GM10266 (cell line): ENCODE data around the gene IKZF3.
A peak's percentile ranks its signal among the peaks of the same experiment; 100 is the strongest.

ENCODE experiments used
- DNase-seq: peaks from one replicate; pipeline ENCODE4 v3.0.0; 2012; ENCODE audit errors: extremely low spot score
- TF ChIP-seq, protein P1 (sequence below): IDR thresholded peaks from 2 replicates; pipeline ENCODE4 v1.5.1; 2012; ENCODE audit warnings: mild to moderate bottlenecking, low read depth; ENCODE audit not compliant: control insufficient read depth, insufficient read depth; ENCODE audit errors: missing control alignments

The IKZF3 gene

GRCh38 chr17:39754958-39755553, 109.1 kb downstream of the IKZF3 start:
- no peak for DNase-seq
- TF ChIP-seq, protein P1, sequence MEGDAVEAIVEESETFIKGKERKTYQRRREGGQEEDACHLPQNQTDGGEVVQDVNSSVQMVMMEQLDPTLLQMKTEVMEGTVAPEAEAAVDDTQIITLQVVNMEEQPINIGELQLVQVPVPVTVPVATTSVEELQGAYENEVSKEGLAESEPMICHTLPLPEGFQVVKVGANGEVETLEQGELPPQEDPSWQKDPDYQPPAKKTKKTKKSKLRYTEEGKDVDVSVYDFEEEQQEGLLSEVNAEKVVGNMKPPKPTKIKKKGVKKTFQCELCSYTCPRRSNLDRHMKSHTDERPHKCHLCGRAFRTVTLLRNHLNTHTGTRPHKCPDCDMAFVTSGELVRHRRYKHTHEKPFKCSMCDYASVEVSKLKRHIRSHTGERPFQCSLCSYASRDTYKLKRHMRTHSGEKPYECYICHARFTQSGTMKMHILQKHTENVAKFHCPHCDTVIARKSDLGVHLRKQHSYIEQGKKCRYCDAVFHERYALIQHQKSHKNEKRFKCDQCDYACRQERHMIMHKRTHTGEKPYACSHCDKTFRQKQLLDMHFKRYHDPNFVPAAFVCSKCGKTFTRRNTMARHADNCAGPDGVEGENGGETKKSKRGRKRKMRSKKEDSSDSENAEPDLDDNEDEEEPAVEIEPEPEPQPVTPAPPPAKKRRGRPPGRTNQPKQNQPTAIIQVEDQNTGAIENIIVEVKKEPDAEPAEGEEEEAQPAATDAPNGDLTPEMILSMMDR: no peak

DNA sequence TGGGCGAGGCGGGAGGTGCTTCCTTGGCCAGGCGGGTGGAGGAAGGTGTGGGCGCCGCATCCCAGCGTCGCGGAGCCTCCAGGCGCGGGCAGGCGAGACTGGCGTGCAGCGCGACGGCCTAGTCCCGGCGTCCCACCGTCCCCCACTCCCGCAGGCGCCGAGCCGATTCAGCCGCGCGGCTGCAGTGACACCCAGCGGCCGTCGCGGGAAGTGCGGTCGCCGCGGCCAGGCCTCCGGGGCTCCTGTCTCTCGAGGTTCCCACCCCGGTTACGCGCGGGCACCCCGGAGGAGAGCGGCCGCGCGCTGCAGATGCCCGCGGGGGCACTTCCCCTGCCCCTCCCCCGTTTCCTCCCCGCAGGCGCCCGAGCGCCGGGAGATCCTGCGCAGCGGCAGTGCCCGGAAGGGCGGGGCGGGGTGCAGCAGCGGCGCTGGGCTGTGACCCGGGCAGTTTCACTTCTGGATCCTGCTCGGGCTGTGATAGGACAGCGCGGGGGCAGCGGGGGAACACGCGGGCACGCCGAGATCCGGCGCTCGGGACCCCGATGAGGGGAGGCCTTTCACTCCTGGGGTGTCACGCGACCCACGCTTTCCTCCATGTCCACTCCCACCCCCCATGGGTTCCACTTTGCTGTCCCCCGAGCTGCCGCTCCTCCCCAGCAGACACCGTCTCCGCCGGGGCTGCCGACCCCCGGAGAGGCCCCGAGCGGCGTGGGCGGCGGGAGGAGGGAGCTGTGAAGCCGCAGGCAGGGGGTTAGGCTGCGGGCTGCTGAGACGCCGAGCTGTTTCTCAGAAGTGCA, 109.8 kb downstream of the IKZF3 start:
- peak; percentile 97 for DNase-seq
- TF ChIP-seq, protein P1: peak; percentile 97

DNA sequence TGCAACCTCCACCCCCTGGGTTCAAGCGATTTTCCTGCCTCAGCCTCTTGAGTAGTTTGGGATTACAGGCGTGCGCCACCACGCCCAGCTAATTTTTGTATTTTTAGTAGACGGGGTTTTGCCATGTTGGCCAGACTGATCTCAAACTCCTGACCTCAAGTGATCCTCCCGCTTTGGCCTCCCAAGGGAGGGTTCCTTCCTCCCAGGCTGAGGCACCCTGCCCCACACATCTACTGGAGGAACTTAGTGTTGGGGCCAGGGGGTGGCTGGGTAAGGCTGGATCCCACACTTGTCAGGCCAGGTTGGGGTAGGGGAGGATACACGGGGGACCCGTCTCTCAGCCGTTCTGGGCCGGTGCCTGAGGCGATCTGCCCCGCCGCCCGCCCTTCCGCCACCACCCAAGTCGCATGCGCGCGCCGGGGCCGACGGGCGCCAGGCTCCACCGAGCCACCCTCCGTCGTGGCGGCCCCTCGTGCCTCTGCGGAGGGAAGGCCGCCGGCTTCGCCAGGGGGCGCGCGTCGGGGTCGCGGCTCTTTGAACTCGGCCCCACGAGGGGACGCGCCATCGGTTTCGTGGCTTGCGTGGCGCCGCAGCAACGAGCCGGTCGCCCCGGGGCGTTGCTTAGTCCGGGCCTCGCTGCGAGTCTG, 110.5 kb downstream of the IKZF3 start:
- TF ChIP-seq, protein P1: peak; percentile 55
- DNase-seq: peak; percentile 82

DNA sequence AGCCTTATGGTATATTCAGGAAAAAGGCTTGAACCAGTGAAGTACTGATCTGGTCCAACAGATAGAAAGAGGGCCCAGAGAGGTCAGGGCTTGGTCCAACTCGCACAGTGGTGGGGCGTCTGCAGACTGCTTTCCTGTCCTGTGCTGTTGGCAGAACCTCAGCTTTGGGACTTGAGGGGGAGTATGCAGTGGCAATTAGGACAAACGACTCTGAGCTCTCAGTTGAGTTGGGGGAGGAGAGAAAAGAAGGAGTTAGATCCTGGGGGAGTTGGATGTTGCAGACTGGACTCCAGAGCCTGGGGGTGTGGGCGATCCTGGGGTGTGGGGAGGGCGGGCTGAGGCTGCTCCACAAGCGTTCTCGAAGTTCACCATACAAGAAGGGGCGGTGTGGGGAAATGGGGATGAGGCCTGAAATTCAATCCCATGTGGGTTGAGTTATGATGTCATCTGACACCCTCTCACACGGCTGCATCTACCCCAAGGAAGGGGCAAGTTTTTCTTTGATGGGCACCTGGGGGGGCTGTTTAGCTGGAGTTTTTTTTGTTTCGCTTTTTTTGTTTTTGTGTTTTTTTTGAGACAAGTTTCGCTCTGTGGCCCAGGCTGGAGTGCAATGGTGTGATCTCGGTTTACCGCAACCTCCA, 111.8 kb downstream of the IKZF3 start:
- DNase-seq: no peak
- TF ChIP-seq, protein P1: no peak

DNA sequence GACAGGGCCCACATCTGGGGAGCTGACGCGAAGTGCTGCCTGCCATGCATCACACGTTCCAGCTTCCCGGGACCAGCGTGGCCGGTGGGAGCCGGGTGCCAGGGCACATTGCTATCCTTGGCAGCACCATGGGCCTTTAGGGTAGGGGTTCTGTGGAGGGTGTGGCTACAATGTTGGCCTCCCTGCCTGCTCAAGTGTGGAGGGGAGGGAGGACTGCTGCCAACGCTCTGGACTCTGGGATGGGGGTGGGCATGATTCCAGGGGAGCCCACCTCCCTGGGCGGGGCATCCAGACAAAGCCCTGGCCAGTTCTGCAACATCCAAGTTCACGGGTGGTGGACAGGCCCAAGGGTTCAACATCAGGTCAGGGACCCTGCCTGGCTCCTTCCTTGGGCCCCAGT, 112.5 kb downstream of the IKZF3 start:
- TF ChIP-seq, protein P1: no peak
- no peak for DNase-seq

DNA sequence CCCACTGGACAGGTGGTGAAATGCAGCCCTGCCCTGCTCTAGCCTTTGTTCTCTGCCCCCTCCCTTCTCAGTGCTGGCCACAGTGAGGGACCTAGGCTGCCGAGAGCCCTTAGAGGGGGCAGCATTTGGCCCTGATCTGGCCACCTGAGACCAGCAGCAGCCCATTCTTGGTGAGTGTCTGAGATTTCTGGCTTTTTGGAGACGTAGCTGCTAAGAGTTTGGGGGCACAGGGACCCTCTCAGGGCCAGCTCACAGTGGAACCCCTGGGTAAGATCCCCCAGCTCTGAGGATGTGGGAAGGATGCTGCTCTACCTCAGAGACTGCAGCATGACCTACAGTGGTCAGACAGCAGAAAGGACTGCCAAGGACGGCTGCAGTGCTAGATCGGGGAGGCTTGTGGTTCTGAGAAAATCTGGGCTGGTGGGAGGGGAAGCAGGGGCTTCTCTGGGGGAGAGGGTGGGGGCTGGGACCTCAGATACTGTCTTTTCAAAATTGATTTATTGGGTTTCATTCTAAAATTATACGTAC, 113.0 kb downstream of the IKZF3 start:
- no peak for DNase-seq
- TF ChIP-seq, protein P1: no peak
